Fibroblast of lung (primary cell): ENCODE measurements around the gene RNF34. TPM values are rescaled to one million over a fixed set of nuclear protein-coding genes. Genes with fewer than 3 reads are reported as not detected.

Experiments used
- DNase-seq, 2 donors: peaks; one replicate each; pipeline versions ENCODE4 v3.0.0 to v3.0.0-alpha.2; 2010; ENCODE audit warnings: low read depth in 2 of 2
- H2AFZ ChIP-seq: 2 replicates; pipeline ENCODE4 v1.5.1; 2012; ENCODE audit warnings: low read length, control low read depth, inconsistent platforms
- H3K27ac ChIP-seq: 2 replicates; pipeline ENCODE4 v1.5.1; 2011; ENCODE audit warnings: low read length, control low read depth; ENCODE audit not compliant: insufficient read depth
- H3K27me3 ChIP-seq: 2 replicates; pipeline ENCODE4 v1.5.1; 2011; ENCODE audit warnings: mild to moderate bottlenecking, low read length; ENCODE audit not compliant: control insufficient read depth, insufficient read depth
- H3K36me3 ChIP-seq: 2 replicates; pipeline ENCODE4 v1.5.1; 2011; ENCODE audit warnings: low read length; ENCODE audit not compliant: control insufficient read depth, insufficient read depth
- H3K4me1 ChIP-seq: 2 replicates; pipeline ENCODE4 v1.5.1; 2011; ENCODE audit warnings: low read length; ENCODE audit not compliant: control insufficient read depth, insufficient read depth; ENCODE audit errors: extremely low read depth
- H3K4me2 ChIP-seq: 2 replicates; pipeline ENCODE4 v1.5.1; 2011; ENCODE audit warnings: low read length, control low read depth; ENCODE audit not compliant: insufficient read depth; ENCODE audit errors: extremely low read depth
- H3K4me3 ChIP-seq, 4 experiments: fragments of 200-600 bp in 1 of 4; sonication (generic) in 1 of 4; replicated peaks in 1 of 4; 2 replicates each; pipeline ENCODE4 v1.5.1; 2011 to 2016; ENCODE audit warnings: low read length in 4 of 4, low read depth in 3 of 4, mild to moderate bottlenecking in 3 of 4, control low read depth in 2 of 4, inconsistent platforms in 1 of 4, mixed read lengths in 1 of 4; ENCODE audit not compliant: insufficient read depth in 1 of 4; ENCODE audit errors: control extremely low read depth in 1 of 4
- H3K79me2 ChIP-seq: 2 replicates; pipeline ENCODE4 v1.5.1; 2012; ENCODE audit warnings: mild to moderate bottlenecking, low read length, inconsistent platforms; ENCODE audit not compliant: control insufficient read depth, insufficient read depth
- H3K9ac ChIP-seq: 2 replicates; pipeline ENCODE4 v1.5.1; 2011; ENCODE audit warnings: mild to moderate bottlenecking, low read length, control low read depth; ENCODE audit not compliant: insufficient read depth
- H3K9me3 ChIP-seq: 2 replicates; pipeline ENCODE4 v1.5.1; 2012; ENCODE audit warnings: low read depth, low read length; ENCODE audit not compliant: control insufficient read depth, insufficient read depth
- H4K20me1 ChIP-seq: 2 replicates; pipeline ENCODE4 v1.5.1; 2011; ENCODE audit warnings: low read length; ENCODE audit not compliant: control insufficient read depth, insufficient read depth; ENCODE audit errors: extremely low read depth
- CTCF ChIP-seq, 2 donors: IDR thresholded peaks in 1 of 2; conservative IDR thresholded peaks in 1 of 2; 1 replicate in 1 of 2; 2 replicates in 1 of 2; pipeline ENCODE4 v1.5.1; 2011 to 2012; ENCODE audit warnings: low read length in 2 of 2, control low read depth in 1 of 2, inconsistent platforms in 1 of 2, low read depth in 1 of 2, mild to moderate bottlenecking in 1 of 2
- EZH2 ChIP-seq: IDR thresholded peaks from 2 replicates; pipeline ENCODE4 v1.5.1; 2012; ENCODE audit warnings: low read length, control low read depth, mild to moderate bottlenecking; ENCODE audit errors: missing control alignments
- polyA plus RNA-seq, 2 donors: library from polyadenylated mRNA; depleted of rRNA in 1 of 2; stranded (reverse) in 1 of 2; unstranded in 1 of 2; fragments of >200 nt; gene quantifications; 2 replicates each; pipeline ENCODE4 v1.2.1, GENCODE V29; 2011 to 2012; ENCODE audit warnings: missing spikeins in 1 of 2
- total RNA-seq: library from RNA; depleted of rRNA; stranded (reverse); fragments of >200 nt; gene quantifications from 2 replicates; pipeline ENCODE4 v1.2.1, GENCODE V29; 2014

Gene RNF34
- total and polyA plus RNA-seq, 2 donors (not counting 1 experiment from before 2014, with no cell fraction given), result 33.9 to 79.4 TPM

- H2AFZ ChIP-seq, result no peak overlapping the region
- H3K4me2 ChIP-seq, result no peak overlapping the region
- H3K27ac ChIP-seq, result no peak overlapping the region
- H4K20me1 ChIP-seq, result no peaks in the 10 kb centered on the region
- no peak for DNase-seq
- no peaks in the 10 kb centered on the region for H3K4me1 ChIP-seq
- H3K36me3 ChIP-seq, result no peaks in the 10 kb centered on the region
- H3K4me3 ChIP-seq, result no peak overlapping the region
- H3K79me2 ChIP-seq, result peaks cover 18% of the 10 kb centered on the region
- no peak for TF ChIP-seq EZH2
- no peak for TF ChIP-seq CTCF (conservative IDR thresholded peaks at IDR 0.05 in 1 of 2, IDR thresholded peaks at IDR 0.05 in 1 of 2; ENCODE audit: low read depth in 1 of 2, low read length in 2 of 2)
- no peaks in the 10 kb centered on the region for H3K9me3 ChIP-seq
- H3K9ac ChIP-seq, result no peak overlapping the region
- H3K27me3 ChIP-seq, result no peaks in the 10 kb centered on the region
Observed at GRCh38 chr12:121455766-121456420, 56.0 kb downstream of the RNF34 start.

DNA sequence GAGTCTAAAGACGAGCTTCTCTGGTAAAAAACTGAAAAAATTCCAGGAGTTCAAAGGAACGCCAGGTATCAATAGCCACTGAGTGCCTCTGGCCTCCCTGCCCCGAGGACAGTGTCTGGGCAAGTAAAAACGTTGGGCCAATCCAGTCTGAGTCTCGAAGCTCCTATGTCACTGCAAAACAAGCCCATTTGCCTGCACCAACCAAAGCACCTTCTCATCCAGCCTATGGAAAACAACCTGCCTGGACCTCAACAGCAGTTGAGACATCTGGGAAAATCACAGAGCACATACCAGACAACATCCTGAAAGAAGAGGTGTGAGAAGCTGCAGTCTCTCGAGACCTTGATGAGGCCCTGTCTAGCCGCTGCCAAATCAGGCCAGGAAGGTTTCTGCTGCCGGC, 56.6 kb downstream of the RNF34 start:
- H3K9me3 ChIP-seq, result no peaks in the 10 kb centered on the region
- no peaks in the 10 kb centered on the region for H3K4me1 ChIP-seq
- H3K27me3 ChIP-seq, result no peaks in the 10 kb centered on the region
- no peaks in the 10 kb centered on the region for H3K36me3 ChIP-seq
- H4K20me1 ChIP-seq, result no peaks in the 10 kb centered on the region
- no peak overlapping the region for H3K9ac ChIP-seq
- H3K4me2 ChIP-seq, result no peak overlapping the region
- H3K27ac ChIP-seq, result no peak overlapping the region
- H3K4me3 ChIP-seq, result no peak overlapping the region
- no peak for DNase-seq
- no peak overlapping the region for H2AFZ ChIP-seq
- H3K79me2 ChIP-seq, result peaks cover 22% of the 10 kb centered on the region
- TF ChIP-seq CTCF (conservative IDR thresholded peaks at IDR 0.05 in 1 of 2, IDR thresholded peaks at IDR 0.05 in 1 of 2; ENCODE audit: low read depth in 1 of 2, low read length in 2 of 2) (no peak), EZH2 (no peak)

DNA sequence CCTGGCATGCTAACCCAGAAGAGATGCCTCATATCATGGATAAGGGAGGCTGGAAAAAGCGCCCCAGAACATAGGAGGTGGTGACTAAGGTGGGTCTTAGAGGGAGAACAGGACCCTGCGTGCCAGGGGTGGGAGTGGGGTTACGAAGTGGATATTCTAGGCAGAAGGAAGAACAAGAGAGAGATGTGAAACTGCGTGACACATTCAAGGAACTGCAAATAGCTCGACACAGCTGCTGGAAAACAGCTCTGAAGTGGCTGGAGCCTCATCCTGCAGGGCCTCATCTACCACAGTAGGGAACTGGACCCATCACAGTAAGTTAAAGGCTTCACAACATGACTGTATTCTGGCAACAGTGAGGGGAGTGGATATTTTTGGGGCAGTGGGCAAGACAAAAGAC, 61.1 kb downstream of the RNF34 start:
- Histone ChIP-seq H3K4me1 (no peaks in the 10 kb centered on the region), H3K27ac (no peak overlapping the region), H3K9me3 (no peaks in the 10 kb centered on the region), H3K36me3 (no peaks in the 10 kb centered on the region), H3K27me3 (no peaks in the 10 kb centered on the region), H3K4me3 (no peak overlapping the region), H3K79me2 (peaks cover 37% of the 10 kb centered on the region), H3K4me2 (no peak overlapping the region), H3K9ac (no peak overlapping the region), H4K20me1 (no peaks in the 10 kb centered on the region), H2AFZ (no peak overlapping the region)
- DNase-seq, result no peak
- TF ChIP-seq CTCF (conservative IDR thresholded peaks at IDR 0.05 in 1 of 2, IDR thresholded peaks at IDR 0.05 in 1 of 2; ENCODE audit: low read depth in 1 of 2, low read length in 2 of 2), result no peak
- no peak for TF ChIP-seq EZH2
